ENCODE data around the gene WWOX. TPM values are rescaled to one million over a fixed set of nuclear protein-coding genes. Genes with fewer than 3 reads are reported as not detected.

Gene WWOX
- polyA plus RNA-seq, 1 donor (not counting 4 experiments of a cell fraction or from before 2014, with no cell fraction given), result 5.1 TPM

GRCh38 chr16:78291604-78292003, 192.2 kb downstream of the WWOX start:
- no peak overlapping the region for H3K4me3 ChIP-seq (ENCODE audit: control insufficient read depth in 2 of 3, extremely low read depth in 1 of 3, insufficient read depth in 2 of 3, low read depth in 1 of 3, low read length in 3 of 3)
- H3K9ac ChIP-seq (ENCODE audit: control insufficient read depth, extremely low read depth, insufficient read depth, low read length), result no peak overlapping the region
- FAIRE-seq, result no peak
- no peaks in the 10 kb centered on the region for H3K9me3 ChIP-seq (ENCODE audit: control insufficient read depth, low read depth, low read length)
- H2AFZ ChIP-seq (ENCODE audit: control insufficient read depth, low read length), result no peak overlapping the region
- H3K4me2 ChIP-seq (ENCODE audit: control insufficient read depth, extremely low read depth, insufficient read depth, low read depth, low read length), result no peak overlapping the region
- dilution Hi-C loops (cut with MboI; ENCODE audit: extremely low pct_ligation_motif_present, low sequenced_read_pairs), result no loop called here
- no peaks in the 10 kb centered on the region for H3K4me1 ChIP-seq (ENCODE audit: control insufficient read depth, extremely low read depth, insufficient read depth, low read length)
- no peaks in the 10 kb centered on the region for H3K79me2 ChIP-seq (ENCODE audit: control insufficient read depth, insufficient read depth, low read length)
- no peaks in the 10 kb centered on the region for H3K27me3 ChIP-seq (ENCODE audit: control insufficient read depth, extremely low read depth, insufficient read depth, low read length)
- H3K27ac ChIP-seq (ENCODE audit: control insufficient read depth, insufficient read depth, low read length), result no peak overlapping the region
- no peak for TF ChIP-seq EZH2 (IDR thresholded peaks at IDR 0.05; ENCODE audit: low read length)
- TF ChIP-seq CTCF (optimal IDR thresholded peaks at IDR 0.05 in 1 of 3, IDR thresholded peaks at IDR 0.05 in 1 of 3, conservative IDR thresholded peaks at IDR 0.05 in 1 of 3; ENCODE audit: extremely low read depth in 1 of 3, insufficient read depth in 2 of 3, low read length in 3 of 3), result no peak
- no peak for DNase-seq (ENCODE audit: low read depth, low spot score)
- no peaks in the 10 kb centered on the region for H4K20me1 ChIP-seq (ENCODE audit: control insufficient read depth, extremely low read depth, insufficient read depth, low read length)
- H3K9me1 ChIP-seq (ENCODE audit: control insufficient read depth, extremely low read depth, insufficient read depth, low read length), result no peaks in the 10 kb centered on the region
- H3K36me3 ChIP-seq (ENCODE audit: control insufficient read depth in 2 of 2, extremely low read depth in 1 of 2, insufficient read depth in 2 of 2, low read length in 2 of 2), result no peaks in the 10 kb centered on the region

- no peaks in the 10 kb centered on the region for H3K4me1 ChIP-seq (ENCODE audit: control insufficient read depth, extremely low read depth, insufficient read depth, low read length)
- H3K79me2 ChIP-seq (ENCODE audit: control insufficient read depth, insufficient read depth, low read length), result no peaks in the 10 kb centered on the region
- H3K4me3 ChIP-seq (ENCODE audit: control insufficient read depth in 2 of 3, extremely low read depth in 1 of 3, insufficient read depth in 2 of 3, low read depth in 1 of 3, low read length in 3 of 3), result no peak overlapping the region
- DNase-seq (ENCODE audit: low read depth, low spot score), result no peak
- no peak overlapping the region for H3K27ac ChIP-seq (ENCODE audit: control insufficient read depth, insufficient read depth, low read length)
- dilution Hi-C loops (cut with MboI; ENCODE audit: extremely low pct_ligation_motif_present, low sequenced_read_pairs), result no loop called here
- no peaks in the 10 kb centered on the region for H3K9me1 ChIP-seq (ENCODE audit: control insufficient read depth, extremely low read depth, insufficient read depth, low read length)
- H3K36me3 ChIP-seq (ENCODE audit: control insufficient read depth in 2 of 2, extremely low read depth in 1 of 2, insufficient read depth in 2 of 2, low read length in 2 of 2), result no peaks in the 10 kb centered on the region
- no peak for FAIRE-seq
- no peak for TF ChIP-seq CTCF (optimal IDR thresholded peaks at IDR 0.05 in 1 of 3, IDR thresholded peaks at IDR 0.05 in 1 of 3, conservative IDR thresholded peaks at IDR 0.05 in 1 of 3; ENCODE audit: extremely low read depth in 1 of 3, insufficient read depth in 2 of 3, low read length in 3 of 3)
- TF ChIP-seq EZH2 (IDR thresholded peaks at IDR 0.05; ENCODE audit: low read length), result no peak
- H3K27me3 ChIP-seq (ENCODE audit: control insufficient read depth, extremely low read depth, insufficient read depth, low read length), result no peaks in the 10 kb centered on the region
- no peaks in the 10 kb centered on the region for H3K9me3 ChIP-seq (ENCODE audit: control insufficient read depth, low read depth, low read length)
- H2AFZ ChIP-seq (ENCODE audit: control insufficient read depth, low read length), result no peak overlapping the region
- no peak overlapping the region for H3K9ac ChIP-seq (ENCODE audit: control insufficient read depth, extremely low read depth, insufficient read depth, low read length)
- H4K20me1 ChIP-seq (ENCODE audit: control insufficient read depth, extremely low read depth, insufficient read depth, low read length), result no peaks in the 10 kb centered on the region
- H3K4me2 ChIP-seq (ENCODE audit: control insufficient read depth, extremely low read depth, insufficient read depth, low read depth, low read length), result no peak overlapping the region
These were observed 192.8 kb downstream of the WWOX start for GRCh38 chr16:78292086-78292843.

Data from keratinocyte (primary cell).